CD14-positive monocyte (primary cell): Measurements from ENCODE around the gene ASH1L. TPM values are rescaled to one million over a fixed set of nuclear protein-coding genes. Genes with fewer than 3 reads are reported as not detected.
"Not testable (repeated sequence)": the region's sequence is repeated elsewhere in the genome, so short reads cannot be mapped to it uniquely, and the experiment has no call there.

ENCODE experiments used
- DNase-seq, 3 donors: peaks; one replicate each; pipeline ENCODE4 v3.0.0-alpha.2; 2011 to 2022
- H2AFZ ChIP-seq: 2 replicates; pipeline ENCODE4 v1.6.0; 2012; ENCODE audit warnings: mild to moderate bottlenecking, low read depth, low read length, inconsistent platforms; ENCODE audit not compliant: insufficient read depth, poor library complexity, severe bottlenecking
- H3K27ac ChIP-seq, 2 donors: 1 replicate in 1 of 2; 2 replicates in 1 of 2; pipeline ENCODE4 v1.5.1; 2012 to 2013; ENCODE audit warnings: low read length in 2 of 2, control low read depth in 1 of 2, inconsistent platforms in 1 of 2, low read depth in 1 of 2, mild to moderate bottlenecking in 1 of 2
- H3K27me3 ChIP-seq, 2 donors: one replicate each; pipeline versions ENCODE4 v1.6.0 to v1.6.1; 2011 to 2013; ENCODE audit warnings: low read length in 2 of 2; ENCODE audit not compliant: control insufficient read depth in 2 of 2, insufficient read depth in 2 of 2
- H3K36me3 ChIP-seq, 2 donors: replicated peaks in 1 of 2; 1 replicate in 1 of 2; 2 replicates in 1 of 2; pipeline versions ENCODE4 v1.5.1 to v1.6.1; 2012 to 2013; ENCODE audit warnings: low read length in 2 of 2, control low read depth in 1 of 2, inconsistent platforms in 1 of 2, mild to moderate bottlenecking in 1 of 2; ENCODE audit not compliant: insufficient read depth in 2 of 2, control insufficient read depth in 1 of 2
- H3K4me1 ChIP-seq, 2 donors: 1 replicate in 1 of 2; 2 replicates in 1 of 2; pipeline versions ENCODE4 v1.5.1 to v1.6.1; 2012 to 2013; ENCODE audit warnings: low read length in 2 of 2, control low read depth in 1 of 2, inconsistent platforms in 1 of 2, mild to moderate bottlenecking in 1 of 2, moderate library complexity in 1 of 2; ENCODE audit not compliant: insufficient read depth in 2 of 2, control insufficient read depth in 1 of 2
- H3K4me2 ChIP-seq: replicated peaks from 2 replicates; pipeline ENCODE3; 2012; ENCODE audit warnings: low read length, moderate library complexity, mild to moderate bottlenecking; ENCODE audit not compliant: poor library complexity, severe bottlenecking; ENCODE audit errors: extremely low read depth
- H3K4me3 ChIP-seq, 3 experiments: fragments of 200-600 bp in 1 of 3; sonication (generic) in 1 of 3; replicated peaks in 1 of 3; 1 replicate in 2 of 3; 2 replicates in 1 of 3; pipeline ENCODE4 v1.5.1; 2011 to 2013; ENCODE audit warnings: low read length in 3 of 3, mild to moderate bottlenecking in 3 of 3, control low read depth in 2 of 3, low read depth in 2 of 3, inconsistent platforms in 1 of 3, moderate library complexity in 1 of 3
- H3K79me2 ChIP-seq: 2 replicates; pipeline ENCODE4 v1.6.0; 2012; ENCODE audit warnings: mild to moderate bottlenecking, control low read depth, inconsistent platforms, low read length, moderate library complexity; ENCODE audit not compliant: insufficient read depth
- H3K9ac ChIP-seq: 2 replicates; pipeline ENCODE4 v1.6.0; 2017; ENCODE audit warnings: low read length, mild to moderate bottlenecking; ENCODE audit not compliant: insufficient read depth, poor library complexity, severe bottlenecking
- H3K9me3 ChIP-seq, 2 donors: replicated peaks in 1 of 2; 1 replicate in 1 of 2; 2 replicates in 1 of 2; pipeline versions ENCODE4 v1.5.1 to v1.6.1; 2012 to 2013; ENCODE audit warnings: low read length in 2 of 2, control low read depth in 1 of 2; ENCODE audit not compliant: control insufficient read depth in 1 of 2, insufficient read depth in 1 of 2
- H4K20me1 ChIP-seq: 2 replicates; pipeline ENCODE4 v1.6.0; 2012; ENCODE audit warnings: mild to moderate bottlenecking, low read length, control low read depth, moderate library complexity; ENCODE audit not compliant: insufficient read depth
- H3K27ac Mint-ChIP-seq, 7 donors: one replicate each; pipeline ENCODE4 v1.8.0; 2020; ENCODE audit warnings: mild to moderate bottlenecking in 7 of 7, mixed read lengths in 7 of 7, moderate library complexity in 6 of 7, inconsistent platforms in 2 of 7
- H3K27me3 Mint-ChIP-seq, 3 donors: one replicate each; pipeline ENCODE4 v1.8.0; 2021 to 2022; ENCODE audit warnings: low read depth in 3 of 3, mild to moderate bottlenecking in 3 of 3, mixed read lengths in 3 of 3, moderate library complexity in 3 of 3, inconsistent platforms in 1 of 3
- H3K36me3 Mint-ChIP-seq, 2 donors: one replicate each; pipeline ENCODE4 v1.8.0; 2020; ENCODE audit warnings: mixed read lengths in 2 of 2, inconsistent platforms in 1 of 2, mild to moderate bottlenecking in 1 of 2
- H3K4me1 Mint-ChIP-seq: one replicate; pipeline ENCODE4 v1.8.0; 2020; ENCODE audit warnings: mild to moderate bottlenecking, mixed read lengths
- H3K4me3 Mint-ChIP-seq, 2 donors: one replicate each; pipeline ENCODE4 v1.8.0; 2020; ENCODE audit warnings: mild to moderate bottlenecking in 2 of 2, mixed read lengths in 2 of 2, moderate library complexity in 1 of 2
- H3K9me3 Mint-ChIP-seq, 7 donors: one replicate each; pipeline ENCODE4 v1.8.0; 2020 to 2022; ENCODE audit warnings: mixed read lengths in 7 of 7, mild to moderate bottlenecking in 6 of 7, moderate library complexity in 6 of 7, inconsistent platforms in 2 of 7
- WGBS: methylation state at CpG from one replicate; pipeline ENCODE4 v1.1.5; 2013; ENCODE audit warnings: missing lambda C conversion rate; ENCODE audit not compliant: insufficient coverage; 5-methylcytosine and 5-hydroxymethylcytosine counted together
- intact Hi-C, 2 donors: fragments of 100-400 bp; cut with micrococcal nuclease; formaldehyde crosslinking; loops; one replicate each; pipeline versions ENCODE4 v1.15.0 to v1.15.1; 2023
- polyA plus RNA-seq, 3 donors: library from polyadenylated mRNA; depleted of rRNA in 1 of 3; unstranded in 2 of 3; stranded (reverse) in 1 of 3; fragments of 300-500 nt in 2 of 3; fragments of >200 nt in 1 of 3; fragmentation: Illumina TruSeq in 2 of 3; gene quantifications; 1 replicate in 2 of 3; 2 replicates in 1 of 3; pipeline ENCODE4 v1.2.3, GENCODE V29; 2012 to 2021
- TF ChIP-seq, protein P1 (sequence below): fragments of 200-600 bp; IDR thresholded peaks from one replicate; pipeline ENCODE4 v1.8.0; 2022; ENCODE audit warnings: antibody characterized with exemption, mild to moderate bottlenecking

Gene ASH1L
- polyA plus RNA-seq, 3 donors, result 2.7 to 21.5 (median 5.6) TPM

DNA sequence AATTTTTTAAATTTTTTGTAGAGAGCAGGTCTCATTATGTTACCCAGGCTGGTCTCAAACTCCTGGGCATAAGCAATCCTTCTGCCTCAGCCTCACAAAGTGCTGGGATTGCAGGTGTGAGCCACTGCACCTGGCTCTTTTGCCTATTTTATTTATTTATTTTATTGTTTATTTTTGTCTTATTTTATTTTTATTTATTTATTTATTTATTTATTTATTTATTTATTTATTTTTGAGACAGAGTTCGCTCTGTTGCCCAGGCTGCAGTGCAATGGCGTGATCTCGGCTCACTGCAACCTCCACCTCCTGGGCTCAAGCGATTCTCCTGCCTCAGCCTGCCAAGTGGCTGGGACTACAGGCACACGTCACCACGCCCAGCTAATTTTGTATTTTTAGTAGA lies 13.0 kb upstream of the ASH1L start:
- intact Hi-C loops, result loop anchor here in 1 of 2 donors (10.0 kb wide), 1 partner anchor 91 kb away; no protein-coding TSS in a partner anchor
- H3K27me3 ChIP-seq, H3K4me1 ChIP-seq, H3K9me3 Mint-ChIP-seq, H3K27me3 Mint-ChIP-seq, H3K27ac Mint-ChIP-seq, H3K36me3 ChIP-seq, H4K20me1 ChIP-seq, H3K36me3 Mint-ChIP-seq, H3K4me1 Mint-ChIP-seq, H3K4me3 Mint-ChIP-seq, H3K4me2 ChIP-seq, H3K79me2 ChIP-seq, H3K9me3 ChIP-seq, H3K9ac ChIP-seq, DNase-seq, H3K4me3 ChIP-seq, H2AFZ ChIP-seq, H3K27ac ChIP-seq: not testable (repeated sequence)
- WGBS, result 100% methylated on average over 1 of the region's 6 CpGs

DNA sequence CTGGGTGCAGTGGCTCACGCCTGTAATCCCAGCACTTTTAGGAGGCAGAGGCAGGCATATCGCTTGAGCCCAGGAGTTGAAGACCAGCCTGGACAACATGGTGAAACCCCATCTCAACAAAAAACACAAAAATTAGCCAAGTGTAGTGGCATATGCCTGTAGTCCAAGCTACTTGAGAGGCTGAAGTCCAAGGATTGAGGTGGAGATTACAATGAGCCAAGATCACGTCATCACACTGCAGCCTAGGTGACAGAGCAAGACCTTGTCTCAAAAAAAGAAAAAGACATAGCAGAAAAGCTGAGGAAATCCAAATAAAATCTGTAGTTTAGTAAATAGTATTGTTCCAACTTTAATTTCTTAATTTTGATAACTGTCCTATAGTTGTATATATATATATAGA lies 11.5 kb upstream of the ASH1L start:
- WGBS, result 100% methylated on average over 2 of the region's 3 CpGs
- intact Hi-C loops, result loop anchor here in 1 of 2 donors (10.0 kb wide), 1 partner anchor 89 kb away; no protein-coding TSS in a partner anchor
- Histone ChIP-seq H2AFZ (no peak overlapping the region), H3K9ac (no peak overlapping the region), H3K27ac (no peak overlapping the region), H3K79me2 (peaks cover 18% of the 10 kb centered on the region), H3K27me3 (no peaks in the 10 kb centered on the region), H3K36me3 (peaks cover 4 to 19% of the 10 kb centered on the region in 2 donors), H3K4me3 (no peak overlapping the region), H4K20me1 (peaks cover 15% of the 10 kb centered on the region), H3K4me2 (no peak overlapping the region), H3K4me1 (peaks cover 0 to 9% of the 10 kb centered on the region in 2 donors), H3K9me3 (no peaks in the 10 kb centered on the region)
- peaks cover 10 to 12% of the 10 kb centered on the region in 2 donors for H3K36me3 Mint-ChIP-seq
- TF ChIP-seq, protein P1, sequence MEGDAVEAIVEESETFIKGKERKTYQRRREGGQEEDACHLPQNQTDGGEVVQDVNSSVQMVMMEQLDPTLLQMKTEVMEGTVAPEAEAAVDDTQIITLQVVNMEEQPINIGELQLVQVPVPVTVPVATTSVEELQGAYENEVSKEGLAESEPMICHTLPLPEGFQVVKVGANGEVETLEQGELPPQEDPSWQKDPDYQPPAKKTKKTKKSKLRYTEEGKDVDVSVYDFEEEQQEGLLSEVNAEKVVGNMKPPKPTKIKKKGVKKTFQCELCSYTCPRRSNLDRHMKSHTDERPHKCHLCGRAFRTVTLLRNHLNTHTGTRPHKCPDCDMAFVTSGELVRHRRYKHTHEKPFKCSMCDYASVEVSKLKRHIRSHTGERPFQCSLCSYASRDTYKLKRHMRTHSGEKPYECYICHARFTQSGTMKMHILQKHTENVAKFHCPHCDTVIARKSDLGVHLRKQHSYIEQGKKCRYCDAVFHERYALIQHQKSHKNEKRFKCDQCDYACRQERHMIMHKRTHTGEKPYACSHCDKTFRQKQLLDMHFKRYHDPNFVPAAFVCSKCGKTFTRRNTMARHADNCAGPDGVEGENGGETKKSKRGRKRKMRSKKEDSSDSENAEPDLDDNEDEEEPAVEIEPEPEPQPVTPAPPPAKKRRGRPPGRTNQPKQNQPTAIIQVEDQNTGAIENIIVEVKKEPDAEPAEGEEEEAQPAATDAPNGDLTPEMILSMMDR, result no peak
- H3K27me3 Mint-ChIP-seq, result peaks cover 0 to 2% (median 0%) of the 10 kb centered on the region in 3 donors
- DNase-seq, result no peak
- peak overlapping the region in 1 of 7 donors; percentile 30 for H3K27ac Mint-ChIP-seq
- peaks cover 14% of the 10 kb centered on the region for H3K4me1 Mint-ChIP-seq
- no peak overlapping the region for H3K4me3 Mint-ChIP-seq
- no peaks in the 10 kb centered on the region for H3K9me3 Mint-ChIP-seq
